Keratinocyte (primary cell): ENCODE measurements around the gene TYW3. TPM values are rescaled to one million over a fixed set of nuclear protein-coding genes. Genes with fewer than 3 reads are reported as not detected.

Experiments
- DNase-seq: peaks from one replicate; pipeline ENCODE4 v3.0.0-alpha.2; 2011; ENCODE audit warnings: low read depth, missing footprints, low spot score
- FAIRE-seq: peaks from 2 replicates; lab custom pipeline; 2011; peaks lifted over from hg19 to GRCh38; lab: Jason Lieb, UNC
- H2AFZ ChIP-seq: 2 replicates; pipeline ENCODE4 v1.6.0; 2012; ENCODE audit warnings: low read length, control low read depth, inconsistent platforms; ENCODE audit not compliant: control insufficient read depth
- H3K27ac ChIP-seq: 2 replicates; pipeline ENCODE4 v1.5.1; 2011; ENCODE audit warnings: low read length; ENCODE audit not compliant: control insufficient read depth, insufficient read depth
- H3K27me3 ChIP-seq: 3 replicates; pipeline ENCODE4 v1.6.0; 2011; ENCODE audit warnings: low read length; ENCODE audit not compliant: control insufficient read depth, insufficient read depth; ENCODE audit errors: extremely low read depth
- H3K36me3 ChIP-seq, 2 experiments: 2 replicates in 1 of 2; 3 replicates in 1 of 2; pipeline ENCODE4 v1.5.1; 2011; ENCODE audit warnings: low read length in 2 of 2, mild to moderate bottlenecking in 1 of 2; ENCODE audit not compliant: control insufficient read depth in 2 of 2, insufficient read depth in 2 of 2; ENCODE audit errors: extremely low read depth in 1 of 2
- H3K4me1 ChIP-seq: 3 replicates; pipeline ENCODE4 v1.5.1; 2011; ENCODE audit warnings: low read length; ENCODE audit not compliant: control insufficient read depth, insufficient read depth; ENCODE audit errors: extremely low read depth
- H3K4me2 ChIP-seq: 3 replicates; pipeline ENCODE4 v1.6.0; 2011; ENCODE audit warnings: low read depth, low read length; ENCODE audit not compliant: control insufficient read depth, insufficient read depth; ENCODE audit errors: extremely low read depth
- H3K4me3 ChIP-seq, 3 experiments: fragments of 200-600 bp in 1 of 3; sonication (generic) in 1 of 3; 2 replicates in 2 of 3; 3 replicates in 1 of 3; pipeline ENCODE4 v1.5.1; 2011 to 2016; ENCODE audit warnings: low read length in 3 of 3, mild to moderate bottlenecking in 3 of 3, control low read depth in 2 of 3, inconsistent platforms in 1 of 3, low read depth in 1 of 3, mixed read lengths in 1 of 3, mixed run types in 1 of 3, moderate library complexity in 1 of 3; ENCODE audit not compliant: control insufficient read depth in 2 of 3, insufficient read depth in 2 of 3; ENCODE audit errors: extremely low read depth in 1 of 3
- H3K79me2 ChIP-seq: 2 replicates; pipeline ENCODE4 v1.6.0; 2012; ENCODE audit warnings: low read length; ENCODE audit not compliant: control insufficient read depth, insufficient read depth
- H3K9ac ChIP-seq: 3 replicates; pipeline ENCODE4 v1.6.0; 2011; ENCODE audit warnings: low read length; ENCODE audit not compliant: control insufficient read depth, insufficient read depth; ENCODE audit errors: extremely low read depth
- H3K9me1 ChIP-seq: 3 replicates; pipeline ENCODE4 v1.6.0; 2011; ENCODE audit warnings: low read length; ENCODE audit not compliant: control insufficient read depth, insufficient read depth; ENCODE audit errors: extremely low read depth
- H3K9me3 ChIP-seq: 2 replicates; pipeline ENCODE4 v1.5.1; 2012; ENCODE audit warnings: low read depth, low read length; ENCODE audit not compliant: control insufficient read depth
- H4K20me1 ChIP-seq: 3 replicates; pipeline ENCODE4 v1.6.0; 2011; ENCODE audit warnings: low read length; ENCODE audit not compliant: control insufficient read depth, insufficient read depth; ENCODE audit errors: extremely low read depth
- EZH2 ChIP-seq: IDR thresholded peaks from one replicate; pipeline ENCODE4 v1.6.1; 2012; ENCODE audit warnings: inconsistent platforms, mild to moderate bottlenecking, low read length, moderate library complexity
- dilution Hi-C: fragments of 300-500 bp; cut with MboI; formaldehyde crosslinking; loops from one replicate; pipeline ENCODE4 v1.7.0; 2020; ENCODE audit warnings: low sequenced_read_pairs; ENCODE audit not compliant: extremely low pct_ligation_motif_present
- polyA plus RNA-seq, 5 experiments: library from polyadenylated mRNA; depleted of rRNA in 3 of 5; stranded (reverse) in 3 of 5; stranded (forward) in 1 of 5; unstranded in 1 of 5; fragments of >200 nt; gene quantifications; 1 replicate in 1 of 5; 2 replicates in 3 of 5; 3 replicates in 1 of 5; pipeline versions ENCODE4 v1.2.1 to v1.2.3, GENCODE V29; 2011 to 2012; ENCODE audit warnings: missing spikeins in 2 of 5, low read depth in 1 of 5, low replicate concordance in 1 of 5
- TF ChIP-seq, protein P1 (sequence below), 3 experiments: IDR thresholded peaks in 1 of 3; conservative IDR thresholded peaks in 1 of 3; optimal IDR thresholded peaks in 1 of 3; 2 replicates in 2 of 3; 3 replicates in 1 of 3; pipeline versions ENCODE3 to v1.5.1; 2011; ENCODE audit warnings: low read length in 3 of 3, mild to moderate bottlenecking in 3 of 3, moderate library complexity in 2 of 3, control low read depth in 1 of 3, inconsistent platforms in 1 of 3; ENCODE audit not compliant: insufficient read depth in 2 of 3; ENCODE audit errors: extremely low read depth in 1 of 3

TYW3 gene
- polyA plus RNA-seq, 1 donor (not counting 4 experiments of a cell fraction or from before 2014, with no cell fraction given): 25.9 TPM

DNA sequence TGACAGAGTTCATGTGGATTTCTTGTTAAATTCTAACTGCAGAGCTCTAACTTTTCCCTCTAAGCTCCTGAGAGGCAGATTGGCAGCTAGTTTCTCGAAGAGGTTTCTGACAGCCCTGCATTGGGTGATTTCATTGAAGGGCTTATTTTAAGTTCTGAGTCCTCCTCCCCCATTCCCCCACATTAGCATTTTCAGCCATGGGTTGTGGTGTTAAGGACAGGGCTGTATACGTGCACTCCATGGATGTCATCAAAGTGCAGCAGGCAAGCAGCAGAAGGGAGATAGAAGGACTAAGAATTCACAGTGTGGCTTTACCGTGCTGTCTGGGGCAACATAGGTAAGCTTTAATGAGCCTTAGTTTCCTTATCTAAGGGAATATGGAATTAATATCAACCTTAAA is 19.1 kb upstream of the TYW3 start:
- Histone ChIP-seq H3K4me2 (no peak overlapping the region), H4K20me1 (no peaks in the 10 kb centered on the region), H3K36me3 (peaks cover 0 to 4% of the 10 kb centered on the region in 2 experiments), H3K27me3 (no peaks in the 10 kb centered on the region), H3K79me2 (no peaks in the 10 kb centered on the region), H3K9me3 (no peaks in the 10 kb centered on the region), H3K9ac (no peak overlapping the region), H3K9me1 (no peaks in the 10 kb centered on the region), H3K27ac (no peak overlapping the region), H3K4me3 (no peak overlapping the region), H3K4me1 (no peaks in the 10 kb centered on the region), H2AFZ (no peak overlapping the region)
- FAIRE-seq (no peak), DNase-seq (no peak)
- TF ChIP-seq, protein P1, sequence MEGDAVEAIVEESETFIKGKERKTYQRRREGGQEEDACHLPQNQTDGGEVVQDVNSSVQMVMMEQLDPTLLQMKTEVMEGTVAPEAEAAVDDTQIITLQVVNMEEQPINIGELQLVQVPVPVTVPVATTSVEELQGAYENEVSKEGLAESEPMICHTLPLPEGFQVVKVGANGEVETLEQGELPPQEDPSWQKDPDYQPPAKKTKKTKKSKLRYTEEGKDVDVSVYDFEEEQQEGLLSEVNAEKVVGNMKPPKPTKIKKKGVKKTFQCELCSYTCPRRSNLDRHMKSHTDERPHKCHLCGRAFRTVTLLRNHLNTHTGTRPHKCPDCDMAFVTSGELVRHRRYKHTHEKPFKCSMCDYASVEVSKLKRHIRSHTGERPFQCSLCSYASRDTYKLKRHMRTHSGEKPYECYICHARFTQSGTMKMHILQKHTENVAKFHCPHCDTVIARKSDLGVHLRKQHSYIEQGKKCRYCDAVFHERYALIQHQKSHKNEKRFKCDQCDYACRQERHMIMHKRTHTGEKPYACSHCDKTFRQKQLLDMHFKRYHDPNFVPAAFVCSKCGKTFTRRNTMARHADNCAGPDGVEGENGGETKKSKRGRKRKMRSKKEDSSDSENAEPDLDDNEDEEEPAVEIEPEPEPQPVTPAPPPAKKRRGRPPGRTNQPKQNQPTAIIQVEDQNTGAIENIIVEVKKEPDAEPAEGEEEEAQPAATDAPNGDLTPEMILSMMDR (optimal IDR thresholded peaks at IDR 0.05 in 1 of 3, IDR thresholded peaks at IDR 0.05 in 1 of 3, conservative IDR thresholded peaks at IDR 0.05 in 1 of 3; ENCODE audit: extremely low read depth in 1 of 3, insufficient read depth in 2 of 3, low read length in 3 of 3): no peak
- no peak for TF ChIP-seq EZH2
- dilution Hi-C loops: no loop called here

DNA sequence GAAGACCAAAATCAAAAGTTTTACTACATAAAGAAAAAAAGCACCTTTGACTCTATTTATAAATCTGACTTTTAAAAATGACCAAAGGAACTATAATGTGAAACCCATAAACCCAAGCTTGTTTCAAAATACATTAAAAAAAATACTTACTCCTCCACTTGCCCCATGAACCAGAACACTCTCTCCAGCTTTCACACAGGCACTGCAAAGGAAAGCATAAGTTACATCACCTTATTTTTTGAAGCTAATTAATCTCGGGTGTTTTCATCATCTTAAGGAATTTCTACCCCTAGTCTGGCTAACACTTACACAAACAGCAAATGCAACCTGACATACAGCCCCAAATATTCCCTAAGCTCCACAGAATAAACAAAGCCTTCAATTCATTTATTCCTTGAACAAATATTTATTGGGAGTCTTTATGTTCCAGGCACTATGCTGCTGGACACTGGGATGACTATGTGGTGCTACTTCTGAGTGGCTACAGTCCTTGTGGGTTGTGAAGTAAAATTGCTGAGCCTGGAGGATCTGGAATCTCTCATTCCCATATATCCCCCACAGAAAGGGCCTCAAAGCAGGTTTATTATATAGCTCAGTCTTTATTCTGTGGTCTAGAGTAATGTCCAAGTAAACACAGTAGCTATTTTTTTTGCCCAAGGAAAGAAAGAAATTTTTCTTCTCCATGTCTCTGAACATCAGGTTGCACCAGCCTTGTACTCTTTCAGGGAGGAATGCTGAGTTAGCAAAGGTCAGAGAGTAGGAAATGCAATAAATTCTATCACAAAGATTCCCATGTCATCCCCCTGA is 18.3 kb upstream of the TYW3 start:
- no peaks in the 10 kb centered on the region for H4K20me1 ChIP-seq
- H3K79me2 ChIP-seq: no peaks in the 10 kb centered on the region
- H3K4me2 ChIP-seq: no peak overlapping the region
- no peaks in the 10 kb centered on the region for H3K9me3 ChIP-seq
- dilution Hi-C loops: no loop called here
- no peak overlapping the region for H3K4me3 ChIP-seq
- FAIRE-seq (no peak), DNase-seq (no peak)
- H3K4me1 ChIP-seq: no peaks in the 10 kb centered on the region
- H3K36me3 ChIP-seq: peaks cover 2 to 4% of the 10 kb centered on the region in 2 experiments
- no peaks in the 10 kb centered on the region for H3K27me3 ChIP-seq
- no peak overlapping the region for H2AFZ ChIP-seq
- H3K9ac ChIP-seq: no peak overlapping the region
- no peak for TF ChIP-seq EZH2
- TF ChIP-seq, protein P1 (optimal IDR thresholded peaks at IDR 0.05 in 1 of 3, IDR thresholded peaks at IDR 0.05 in 1 of 3, conservative IDR thresholded peaks at IDR 0.05 in 1 of 3; ENCODE audit: extremely low read depth in 1 of 3, insufficient read depth in 2 of 3, low read length in 3 of 3): no peak
- no peak overlapping the region for H3K27ac ChIP-seq
- no peaks in the 10 kb centered on the region for H3K9me1 ChIP-seq
